ENCODE measurements around the gene GFRA1.

GRCh38 chr10:116170815-116171250 is 102.2 kb downstream of the GFRA1 start:
- TF ChIP-seq CTCF (IDR thresholded peaks at IDR 0.05) (no peak), POLR2A (IDR thresholded peaks at IDR 0.05) (no peak)
